ENCODE data around the gene SCP2.

GRCh38 chr1:53094533-53094919 lies 167.4 kb downstream of the SCP2 start:
- no peak for TF ChIP-seq CTCF (conservative IDR thresholded peaks at IDR 0.05; ENCODE audit: low read length)
- TF ChIP-seq EZH2phosphoT487 (IDR thresholded peaks at IDR 0.05; ENCODE audit: borderline replicate concordance, low read depth, low read length): no peak

Data from OCI-LY7 (cell line).